Right forelimb (tissue), 1 donor: ENCODE measurements around the gene FSIP1.
"Not testable (repeated sequence)": the region's sequence is repeated elsewhere in the genome, so short reads cannot be mapped to it uniquely, and the experiment has no call there.

ENCODE experiments used
- DNase-seq: peaks from one replicate; pipeline ENCODE4 v3.0.0-alpha.2; 2018

The FSIP1 gene

GRCh38 chr15:39782441-39783138, at the start of gene FSIP1:
FSIP1 (minus strand) TSS chr15:39782841; CDS start chr15:39776524, 6,317 bp downstream.
- peak; percentile 99 for DNase-seq

- DNase-seq = no peak
Measured at GRCh38 chr15:39830166-39830565, 47.5 kb upstream of the FSIP1 start.

- no peak for DNase-seq
Measured at GRCh38 chr15:39828374-39828931, 45.8 kb upstream of the FSIP1 start.

DNA sequence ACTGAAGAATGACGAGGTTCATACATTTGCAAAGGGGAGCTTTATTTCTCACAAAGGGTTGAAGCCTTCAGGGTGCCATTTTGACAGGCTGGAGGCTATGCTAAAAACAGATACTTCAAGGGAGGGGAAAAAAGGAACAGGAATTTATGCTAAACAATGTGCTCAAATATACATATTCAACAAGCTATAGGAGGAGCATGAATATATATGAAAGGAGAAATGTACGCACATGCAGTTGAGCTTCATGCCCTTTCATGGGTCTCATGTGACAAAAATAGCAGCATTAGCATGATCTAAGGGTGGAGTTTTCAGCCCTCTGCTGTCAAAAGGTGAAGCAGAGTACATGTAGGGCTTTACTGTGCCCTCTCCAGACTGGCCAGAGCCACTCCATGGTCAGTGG, 44.3 kb upstream of the FSIP1 start:
- DNase-seq = no peak

- DNase-seq = no peak
Measured at GRCh38 chr15:39823634-39824033, 41.0 kb upstream of the FSIP1 start.

- DNase-seq = no peak
Measured at GRCh38 chr15:39820050-39820602, 37.5 kb upstream of the FSIP1 start.

DNA sequence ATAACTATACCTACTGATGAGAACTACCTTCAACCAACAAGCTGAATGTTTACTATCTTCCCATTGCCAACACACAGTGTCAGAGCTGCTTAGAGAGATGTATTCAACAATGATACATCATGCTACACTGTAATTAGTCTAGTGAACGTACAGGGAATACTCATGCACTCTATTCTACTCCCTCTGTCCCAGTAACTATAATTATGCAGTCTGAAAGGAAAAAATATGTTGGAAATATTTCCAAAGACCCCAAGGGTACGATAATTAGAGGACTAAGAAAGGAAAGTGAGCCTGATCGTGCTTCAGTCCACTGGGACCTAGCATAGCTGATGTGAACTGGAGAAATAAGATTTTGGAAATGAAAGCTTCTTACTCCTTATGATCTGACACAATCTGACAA, 36.9 kb upstream of the FSIP1 start:
- no peak for DNase-seq

GRCh38 chr15:39817892-39818291, 35.3 kb upstream of the FSIP1 start:
- DNase-seq = no peak

DNA sequence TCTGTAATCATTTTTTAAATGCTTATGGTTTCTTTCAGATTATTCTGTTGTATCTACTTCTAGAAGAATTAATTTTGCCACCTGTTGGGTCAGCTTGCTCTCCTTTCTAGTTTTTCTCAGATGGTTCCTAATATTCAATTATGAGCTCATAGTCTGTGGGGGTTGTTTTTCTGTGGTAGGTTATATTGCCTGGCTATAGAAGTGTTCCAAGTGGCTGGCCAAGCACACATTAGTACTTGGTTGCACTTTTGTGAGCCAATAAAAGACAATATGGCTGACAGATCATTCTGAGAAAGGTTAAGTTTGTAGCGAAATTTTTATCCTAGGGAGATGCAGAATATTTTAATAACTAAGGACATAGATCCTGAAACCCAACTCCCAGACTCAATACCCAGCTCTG, 31.8 kb upstream of the FSIP1 start:
- no peak for DNase-seq

DNA sequence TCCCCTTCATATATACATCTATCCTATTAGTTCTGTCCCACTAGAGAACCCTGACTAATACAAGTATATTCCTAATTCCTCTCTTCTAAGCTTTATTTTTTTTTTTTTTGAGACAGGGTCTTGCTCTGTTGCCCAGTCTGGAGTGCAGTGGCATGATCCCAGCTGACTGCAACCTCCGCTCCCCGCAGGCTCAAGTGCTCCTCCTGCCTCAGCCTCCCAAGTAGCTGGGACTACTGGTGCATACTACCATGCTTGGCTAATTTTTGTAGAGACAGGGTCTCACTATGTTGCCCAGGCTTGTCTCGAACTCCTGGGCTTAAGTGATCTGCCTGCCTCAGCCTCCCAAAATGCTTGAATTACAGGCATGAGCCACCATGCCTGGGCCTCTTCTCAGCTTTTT, 30.0 kb upstream of the FSIP1 start:
- DNase-seq = not testable (repeated sequence)

DNA sequence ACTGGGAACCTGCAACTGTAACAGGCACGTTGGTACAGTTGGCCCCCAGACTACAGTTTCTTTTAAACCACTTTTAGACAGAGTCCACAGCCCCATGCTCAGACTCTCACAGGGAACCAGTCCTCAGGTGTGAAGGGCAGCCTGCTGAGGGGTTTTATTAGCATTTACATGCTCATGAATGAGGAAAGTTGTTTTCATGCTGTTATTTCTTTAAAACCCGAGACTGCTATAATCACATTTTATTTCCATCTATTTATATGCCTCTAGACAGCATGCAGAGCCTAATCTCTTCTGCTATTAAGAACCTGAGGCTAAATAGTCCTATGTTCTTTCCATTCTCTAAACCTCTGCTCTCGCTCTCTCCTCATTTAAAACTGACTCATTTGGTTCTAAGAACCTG, 26.3 kb upstream of the FSIP1 start:
- DNase-seq = no peak

DNA sequence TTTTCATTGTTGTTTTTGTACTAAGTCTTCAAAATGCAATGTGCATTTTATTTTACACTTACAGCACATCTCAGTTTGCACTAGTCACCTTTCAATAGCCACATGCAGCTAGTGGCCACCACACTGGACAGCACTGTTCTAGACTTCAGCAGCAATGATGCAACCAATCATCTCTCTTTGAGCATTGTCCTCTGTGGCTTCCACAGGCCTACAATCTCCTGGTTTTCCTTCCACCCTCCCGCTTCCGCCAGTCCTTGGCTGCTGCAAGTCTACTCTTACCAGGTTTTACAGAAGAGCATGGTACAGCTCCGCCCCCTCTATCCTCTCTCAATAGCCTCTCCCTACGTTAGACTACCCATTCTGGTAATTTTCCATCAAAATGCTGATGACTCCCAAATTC, 25.1 kb upstream of the FSIP1 start:
- DNase-seq = no peak

- no peak for DNase-seq
Measured at GRCh38 chr15:39804026-39804425, 21.4 kb upstream of the FSIP1 start.

- no peak for DNase-seq
Measured at GRCh38 chr15:39803016-39803415, 20.4 kb upstream of the FSIP1 start.

- no peak for DNase-seq
Measured at GRCh38 chr15:39801641-39802309, 19.1 kb upstream of the FSIP1 start.

DNA sequence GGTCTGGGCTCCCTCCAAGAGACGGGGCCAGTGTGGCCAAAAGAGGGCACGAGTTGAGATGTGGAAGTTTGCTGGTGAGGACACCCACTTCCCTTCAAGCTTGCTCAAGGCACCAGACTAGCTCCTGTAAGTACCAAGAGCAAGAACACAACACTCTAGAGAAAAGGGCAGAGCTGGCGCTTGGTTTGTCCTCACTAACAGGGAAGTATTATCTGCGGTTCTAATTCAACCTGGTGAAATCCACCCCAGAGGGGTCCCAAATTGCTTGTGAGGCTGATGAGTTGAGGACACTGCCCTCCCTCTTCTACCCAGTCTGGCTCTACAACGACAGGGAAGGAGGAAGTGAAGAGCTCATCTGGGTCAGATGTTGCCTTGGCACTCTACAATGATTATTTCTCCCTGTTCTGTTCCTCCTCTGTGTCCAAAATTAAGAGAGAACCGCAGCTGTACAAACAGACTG, 16.9 kb upstream of the FSIP1 start:
- no peak for DNase-seq

GRCh38 chr15:39798382-39798781, 15.7 kb upstream of the FSIP1 start:
- no peak for DNase-seq

- no peak for DNase-seq
Measured at GRCh38 chr15:39797407-39797806, 14.8 kb upstream of the FSIP1 start.

DNA sequence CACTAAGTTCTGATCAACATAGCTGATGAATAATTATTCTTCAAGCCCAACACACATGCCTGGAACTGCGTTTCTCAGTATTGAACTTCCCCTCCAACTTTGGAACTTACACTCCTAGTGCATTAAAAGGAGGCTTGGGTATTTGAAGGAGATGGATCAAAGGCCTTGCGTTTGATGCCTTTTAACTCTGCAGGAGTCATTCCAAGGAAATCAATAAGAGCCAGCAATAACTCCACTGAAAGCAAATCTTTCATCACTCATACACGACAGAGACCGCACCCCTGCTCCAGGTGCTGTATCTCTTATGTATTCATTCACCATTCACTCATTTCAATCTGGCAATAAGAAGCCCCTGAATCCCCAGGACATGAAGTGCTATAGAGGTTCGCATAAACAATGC, 14.0 kb upstream of the FSIP1 start:
- no peak for DNase-seq

DNA sequence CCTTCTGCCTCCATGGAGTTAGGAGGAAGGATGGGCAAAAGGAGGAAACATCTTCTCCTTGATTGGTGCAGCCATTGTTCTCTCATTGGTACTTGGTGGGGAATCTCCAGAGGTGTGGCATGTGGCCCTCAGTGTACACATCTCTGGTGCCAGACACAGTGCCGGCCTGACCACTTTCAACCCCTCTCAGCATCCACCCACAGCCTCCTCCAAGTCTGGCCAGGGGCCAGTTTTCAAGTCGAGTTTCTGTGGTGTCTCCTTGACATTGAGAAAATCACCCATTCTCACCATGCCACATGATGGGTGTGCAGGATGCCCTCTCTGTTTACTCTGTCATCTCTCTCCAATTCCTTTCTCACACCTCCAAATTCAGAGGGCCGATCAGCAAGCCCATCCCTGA, 12.8 kb upstream of the FSIP1 start:
- DNase-seq = no peak

DNA sequence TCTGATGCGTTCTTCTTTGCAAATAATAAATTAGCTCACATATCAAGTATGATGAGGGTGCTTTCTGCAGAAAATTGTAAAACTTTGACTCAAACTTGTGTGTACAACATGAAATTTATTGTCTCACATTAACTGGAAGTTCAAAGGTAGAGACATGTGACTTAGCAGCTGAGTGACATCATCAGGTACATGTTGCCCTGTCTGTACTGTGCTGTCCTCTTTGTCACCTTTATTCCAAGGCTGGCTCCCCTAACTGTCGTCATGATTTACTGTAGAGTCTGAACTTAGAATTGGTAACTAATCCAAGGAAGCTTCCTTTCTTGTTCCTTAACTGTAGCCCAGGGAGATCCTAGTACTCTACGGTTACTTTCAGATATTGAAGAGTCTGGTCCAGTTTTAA, 12.3 kb upstream of the FSIP1 start:
- DNase-seq = no peak

DNA sequence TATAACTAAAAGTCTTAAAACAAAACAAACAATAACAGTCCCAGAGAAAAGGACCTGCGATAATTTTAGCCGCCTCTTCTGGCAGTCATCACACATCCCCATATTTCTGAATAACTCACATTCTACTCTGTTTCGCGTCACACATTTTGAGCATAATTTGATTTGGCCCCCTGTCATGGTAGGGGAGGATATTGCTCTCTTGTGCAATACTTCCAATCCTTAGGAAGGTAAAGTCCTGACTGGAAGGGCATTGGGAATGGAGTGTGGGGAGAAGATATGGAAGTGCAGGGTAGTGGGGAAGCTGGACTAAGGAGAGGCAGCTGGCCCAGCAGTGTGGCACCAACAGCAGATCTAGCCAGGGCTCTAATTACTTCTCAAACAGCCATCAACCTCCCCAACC, 11.3 kb upstream of the FSIP1 start:
- DNase-seq = no peak

DNA sequence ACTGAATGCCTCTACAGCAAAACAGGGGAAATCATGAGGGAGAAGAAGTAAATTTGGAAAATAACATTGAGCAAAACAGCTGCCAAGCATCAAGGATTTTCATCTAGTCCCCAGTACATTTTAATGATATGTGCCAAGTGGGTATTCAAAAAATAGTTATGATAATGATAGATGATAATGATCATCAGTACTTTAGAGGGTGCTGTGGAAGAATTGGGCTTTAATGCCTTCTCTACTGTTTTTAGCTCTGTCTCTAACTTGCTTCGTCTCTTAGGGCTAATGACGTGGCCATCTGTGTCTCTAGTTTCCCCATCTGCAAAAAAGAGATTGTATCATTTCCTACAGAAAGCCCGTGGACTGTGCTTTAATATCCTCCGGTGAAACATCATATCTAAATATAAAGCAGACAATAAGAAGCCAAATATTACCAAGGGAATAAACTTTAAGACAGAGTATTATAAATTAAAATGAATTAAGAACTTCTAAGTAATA, 10.2 kb upstream of the FSIP1 start:
- no peak for DNase-seq
